Astrocyte of the spinal cord (primary cell): Measurements from ENCODE around the gene SYNGAP1.

Experiments
- DNase-seq: peaks from one replicate; pipeline ENCODE4 v3.0.0; 2011; ENCODE audit warnings: low read depth, low spot score
- H3K4me3 ChIP-seq: 2 replicates; pipeline ENCODE4 v1.5.1; 2011; ENCODE audit warnings: low read depth, mild to moderate bottlenecking, low read length, moderate library complexity
- in situ Hi-C: cut with HindIII; loops from 2 replicates; pipeline ENCODE4 v1.10.0; 2017; ENCODE audit warnings: low sequenced_read_pairs
- TF ChIP-seq, protein P1 (sequence below): IDR thresholded peaks from 2 replicates; pipeline ENCODE4 v1.5.1; 2012; ENCODE audit warnings: low read depth, mild to moderate bottlenecking, low read length, inconsistent platforms

The SYNGAP1 gene

DNA sequence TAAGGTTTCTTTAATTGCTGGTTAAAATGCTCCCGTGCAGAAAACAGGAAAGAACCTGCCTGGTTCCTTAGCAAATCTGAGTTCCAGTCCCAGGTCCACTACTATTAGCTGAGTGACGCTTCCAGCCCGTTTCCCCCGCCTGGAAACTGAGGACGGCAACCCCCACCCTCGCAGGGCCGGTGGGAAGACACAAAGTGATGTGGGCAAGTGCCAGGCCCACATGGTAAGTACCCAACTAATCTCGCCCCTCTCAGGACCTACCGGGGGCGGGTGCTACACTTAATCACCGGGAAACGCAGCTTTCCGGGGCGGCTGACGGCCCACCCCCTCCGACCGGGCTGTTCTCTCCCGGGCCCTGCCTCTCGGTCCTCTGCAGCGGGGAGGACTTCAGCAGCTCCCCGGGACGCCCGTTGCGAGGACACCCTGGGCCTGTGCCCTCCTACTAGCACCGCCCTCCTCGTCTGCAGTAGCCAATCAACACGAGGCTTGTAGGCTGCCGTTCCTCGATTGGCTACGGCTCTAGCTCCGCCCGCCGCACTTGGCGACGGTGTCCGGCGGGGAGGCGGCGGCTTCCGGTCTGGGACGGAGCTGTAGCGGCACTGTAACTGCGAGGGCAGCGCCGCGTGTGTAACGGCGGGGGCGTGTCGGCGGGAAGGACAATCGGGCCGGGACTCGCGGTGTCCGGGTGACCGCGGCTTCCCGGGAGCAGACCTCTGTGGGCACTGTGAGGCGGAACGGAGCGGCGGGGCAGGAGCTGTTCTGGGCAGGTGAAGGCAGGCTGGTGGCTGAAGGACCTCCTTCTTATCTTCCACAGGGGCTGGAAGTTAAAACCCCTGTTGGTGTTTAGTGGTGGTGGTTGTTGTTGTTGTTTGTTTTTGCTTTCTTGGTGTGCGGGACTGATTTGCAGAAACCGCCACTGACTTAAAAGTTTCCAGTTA, 34.4 kb downstream of the SYNGAP1 start, which contains the start of gene ZBTB9:
ZBTB9 (plus strand) TSS at position 568 of the 938 bp plus-strand sequence. CDS start 525 bp downstream, outside the sequence.
- DNase-seq = peak; percentile 97
- peak within 1 kb of the TSS; percentile 70 for H3K4me3 ChIP-seq
- in situ Hi-C loops = no loop called here
- TF ChIP-seq, protein P1, sequence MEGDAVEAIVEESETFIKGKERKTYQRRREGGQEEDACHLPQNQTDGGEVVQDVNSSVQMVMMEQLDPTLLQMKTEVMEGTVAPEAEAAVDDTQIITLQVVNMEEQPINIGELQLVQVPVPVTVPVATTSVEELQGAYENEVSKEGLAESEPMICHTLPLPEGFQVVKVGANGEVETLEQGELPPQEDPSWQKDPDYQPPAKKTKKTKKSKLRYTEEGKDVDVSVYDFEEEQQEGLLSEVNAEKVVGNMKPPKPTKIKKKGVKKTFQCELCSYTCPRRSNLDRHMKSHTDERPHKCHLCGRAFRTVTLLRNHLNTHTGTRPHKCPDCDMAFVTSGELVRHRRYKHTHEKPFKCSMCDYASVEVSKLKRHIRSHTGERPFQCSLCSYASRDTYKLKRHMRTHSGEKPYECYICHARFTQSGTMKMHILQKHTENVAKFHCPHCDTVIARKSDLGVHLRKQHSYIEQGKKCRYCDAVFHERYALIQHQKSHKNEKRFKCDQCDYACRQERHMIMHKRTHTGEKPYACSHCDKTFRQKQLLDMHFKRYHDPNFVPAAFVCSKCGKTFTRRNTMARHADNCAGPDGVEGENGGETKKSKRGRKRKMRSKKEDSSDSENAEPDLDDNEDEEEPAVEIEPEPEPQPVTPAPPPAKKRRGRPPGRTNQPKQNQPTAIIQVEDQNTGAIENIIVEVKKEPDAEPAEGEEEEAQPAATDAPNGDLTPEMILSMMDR = no peak

- TF ChIP-seq, protein P1 = no peak
- H3K4me3 ChIP-seq = peak overlapping the region; percentile 70
- DNase-seq = no peak
- in situ Hi-C loops = no loop called here
These were observed 35.2 kb downstream of the SYNGAP1 start for GRCh38 chr6:33455051-33455450.

- DNase-seq = no peak
- in situ Hi-C loops = no loop called here
- TF ChIP-seq, protein P1 = no peak
- no peak overlapping the region for H3K4me3 ChIP-seq
These were observed 36.3 kb downstream of the SYNGAP1 start for GRCh38 chr6:33456156-33456555.

- no peak overlapping the region for H3K4me3 ChIP-seq
- TF ChIP-seq, protein P1 = no peak
- in situ Hi-C loops = no loop called here
- no peak for DNase-seq
These were observed 38.8 kb downstream of the SYNGAP1 start for GRCh38 chr6:33458676-33459075.

DNA sequence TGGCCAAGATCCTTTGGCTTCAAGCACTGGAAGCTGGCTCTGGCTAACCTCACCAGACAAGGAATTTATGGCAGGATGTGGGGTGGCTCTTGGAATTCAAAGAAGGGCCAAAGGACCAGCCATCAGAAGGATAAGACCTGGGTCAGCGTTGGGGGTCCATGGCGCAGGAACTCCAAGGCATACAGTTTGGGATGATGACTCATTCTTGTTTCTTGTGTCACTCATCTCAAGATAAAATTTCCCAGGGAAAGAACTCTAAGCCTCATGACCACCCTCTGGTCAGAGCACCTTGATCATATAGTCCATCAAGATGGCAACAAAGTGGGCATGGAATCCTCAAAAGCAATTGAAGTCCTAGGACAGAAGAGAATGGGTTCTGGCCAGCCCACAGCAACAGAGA, 39.4 kb downstream of the SYNGAP1 start:
- no peak for DNase-seq
- in situ Hi-C loops = no loop called here
- TF ChIP-seq, protein P1 = no peak
- no peak overlapping the region for H3K4me3 ChIP-seq

GRCh38 chr6:33466075-33466735, 46.3 kb downstream of the SYNGAP1 start:
- in situ Hi-C loops = no loop called here
- H3K4me3 ChIP-seq = no peak overlapping the region
- TF ChIP-seq, protein P1 = no peak
- DNase-seq = no peak
